Activated CD4-positive, CD25-positive, alpha-beta regulatory T cell (primary cell): ENCODE measurements around the gene HABP2.

Experiments used
- DNase-seq, 4 experiments: peaks; one replicate each; lab custom pipeline; 2025; lab: John Stamatoyannopoulos, UW

HABP2 gene

GRCh38 chr10:113604572-113604971 is 51.7 kb downstream of the HABP2 start:
- DNase-seq, result no peak

GRCh38 chr10:113605268-113605978 is 52.6 kb downstream of the HABP2 start:
- no peak for DNase-seq

GRCh38 chr10:113609704-113610108 is 56.9 kb downstream of the HABP2 start:
- DNase-seq, result no peak

- no peak for DNase-seq
Observed at GRCh38 chr10:113610631-113611601, 58.1 kb downstream of the HABP2 start.

- DNase-seq, result no peak
Observed at GRCh38 chr10:113612154-113612553, 59.3 kb downstream of the HABP2 start.

- DNase-seq, result no peak
Observed at GRCh38 chr10:113613427-113613826, 60.6 kb downstream of the HABP2 start.

GRCh38 chr10:113613977-113614690 is 61.3 kb downstream of the HABP2 start:
- no peak for DNase-seq

- DNase-seq, result no peak
Observed at GRCh38 chr10:113616244-113617074, 63.6 kb downstream of the HABP2 start.

- DNase-seq, result no peak
Observed at GRCh38 chr10:113617086-113617485, 64.2 kb downstream of the HABP2 start.

- no peak for DNase-seq
Observed at GRCh38 chr10:113618338-113618737, 65.5 kb downstream of the HABP2 start.

GRCh38 chr10:113619401-113619800 is 66.5 kb downstream of the HABP2 start:
- DNase-seq, result no peak

GRCh38 chr10:113620511-113620910 is 67.7 kb downstream of the HABP2 start:
- no peak for DNase-seq

GRCh38 chr10:113620936-113621335 is 68.1 kb downstream of the HABP2 start:
- no peak for DNase-seq

- DNase-seq, result no peak
Observed at GRCh38 chr10:113621799-113622198, 68.9 kb downstream of the HABP2 start.

- no peak for DNase-seq
Observed at GRCh38 chr10:113622831-113623230, 70.0 kb downstream of the HABP2 start.

- no peak for DNase-seq
Observed at GRCh38 chr10:113625461-113626186, 72.8 kb downstream of the HABP2 start.

- DNase-seq, result no peak
Observed at GRCh38 chr10:113626809-113627355, 74.0 kb downstream of the HABP2 start.

GRCh38 chr10:113627836-113628235 is 75.0 kb downstream of the HABP2 start:
- DNase-seq, result no peak

GRCh38 chr10:113628607-113629153 is 75.8 kb downstream of the HABP2 start:
- DNase-seq, result no peak

- no peak for DNase-seq
Observed at GRCh38 chr10:113630929-113631533, 78.2 kb downstream of the HABP2 start.
